Suprapubic skin (tissue), 4 donors: ENCODE results near the gene SLC5A8.

Source experiments
- CTCF ChIP-seq, 2 donors: fragments of 200-600 bp in 1 of 2; fragments of 450-650 bp in 1 of 2; sonication (generic) in 1 of 2; IDR thresholded peaks; one replicate each; pipeline ENCODE4 v1.5.1; 2016 to 2019; ENCODE audit warnings: antibody characterized with exemption in 2 of 2, mild to moderate bottlenecking in 1 of 2, moderate library complexity in 1 of 2
- EP300 ChIP-seq: sonication (generic); formaldehyde crosslinking; IDR thresholded peaks from one replicate; pipeline ENCODE4 v1.6.1; 2017; ENCODE audit warnings: antibody characterized with exemption
- POLR2A ChIP-seq, 2 donors: fragments of 450-650 bp; IDR thresholded peaks; one replicate each; pipeline ENCODE4 v1.6.1; 2017; ENCODE audit warnings: antibody characterized with exemption in 2 of 2, mild to moderate bottlenecking in 2 of 2, moderate library complexity in 2 of 2
- POLR2AphosphoS5 ChIP-seq, 3 donors: sonication (generic); formaldehyde crosslinking; IDR thresholded peaks; one replicate each; pipeline ENCODE4 v1.6.1; 2017; ENCODE audit warnings: antibody characterized with exemption in 3 of 3

GRCh38 chr12:101111441-101111840 is 98.6 kb downstream of the SLC5A8 start:
- TF ChIP-seq POLR2AphosphoS5 (IDR thresholded peaks at IDR 0.05), result no peak
- TF ChIP-seq CTCF (IDR thresholded peaks at IDR 0.05), result no peak
- no peak for TF ChIP-seq EP300
- TF ChIP-seq POLR2A (IDR thresholded peaks at IDR 0.05), result no peak
